ENCODE measurements around the gene BTBD19. TPM values are rescaled to one million over a fixed set of nuclear protein-coding genes. Genes with fewer than 3 reads are reported as not detected.
A peak's percentile ranks its signal among the peaks of the same experiment; 100 is the strongest.

The BTBD19 gene
- total RNA-seq, 4 donors from 2014 or later = 2.6 to 7.4 (median 3.5) TPM

GRCh38 chr1:44786138-44786840 is 22.0 kb upstream of the BTBD19 start:
- H3K27me3 ChIP-seq = no peaks in the 10 kb centered on the region
- TF ChIP-seq CTCF (IDR thresholded peaks at IDR 0.05) = peak; percentile 97 to 99 (median 99)
- TF ChIP-seq POLR2A (IDR thresholded peaks at IDR 0.05) = no peak
- peak overlapping the region; percentile 36 to 61 (median 56) for H3K4me3 ChIP-seq

GRCh38 chr1:44786841-44787426 is 21.4 kb upstream of the BTBD19 start:
- H3K27me3 ChIP-seq = no peaks in the 10 kb centered on the region
- peaks cover 0 to 31% (median 25%) of the 10 kb centered on the region in 4 donors for H3K4me1 ChIP-seq
- no peaks in the 10 kb centered on the region for H3K36me3 ChIP-seq
- H3K9me3 ChIP-seq = no peaks in the 10 kb centered on the region
- DNase-seq = no peak
- peak overlapping the region in 1 of 4 donors; percentile 58 for H3K4me3 ChIP-seq
- no peak for TF ChIP-seq POLR2A (IDR thresholded peaks at IDR 0.05)
- TF ChIP-seq CTCF (IDR thresholded peaks at IDR 0.05) = no peak
- H3K27ac ChIP-seq = peak overlapping the region; percentile 15 to 89 (median 52)

More at GRCh38 chr1:44786138-44786840, 22.0 kb upstream of the BTBD19 start:
- H3K9me3 ChIP-seq = no peaks in the 10 kb centered on the region
- peak overlapping the region; percentile 15 to 89 (median 52) for H3K27ac ChIP-seq
- H3K36me3 ChIP-seq = peaks cover 0 to 2% (median 0%) of the 10 kb centered on the region in 3 donors
- peaks cover 0 to 31% (median 25%) of the 10 kb centered on the region in 4 donors for H3K4me1 ChIP-seq
- peak; percentile 73 to 90 (median 86) for DNase-seq

GRCh38 chr1:44787506-44787905 is 20.8 kb upstream of the BTBD19 start:
- Histone ChIP-seq H3K4me3 (no peak overlapping the region), H3K4me1 (peaks cover 0 to 31% (median 25%) of the 10 kb centered on the region in 4 donors), H3K27me3 (no peaks in the 10 kb centered on the region), H3K36me3 (no peaks in the 10 kb centered on the region), H3K9me3 (no peaks in the 10 kb centered on the region), H3K27ac (peak overlapping the region in 1 of 4 donors; percentile 25)
- DNase-seq = no peak
- TF ChIP-seq CTCF (IDR thresholded peaks at IDR 0.05) = no peak
- TF ChIP-seq POLR2A (IDR thresholded peaks at IDR 0.05) = no peak

- TF ChIP-seq CTCF (IDR thresholded peaks at IDR 0.05) = no peak
- TF ChIP-seq POLR2A (IDR thresholded peaks at IDR 0.05) = no peak
- no peak for DNase-seq
- Histone ChIP-seq H3K9me3 (no peaks in the 10 kb centered on the region), H3K36me3 (no peaks in the 10 kb centered on the region), H3K27ac (peak within 1 kb of the TSS in 1 of 4 donors; percentile 25), H3K4me3 (no peak within 1 kb of the TSS), H3K27me3 (no peaks in the 10 kb centered on the region), H3K4me1 (peaks cover 0 to 31% (median 24%) of the 10 kb centered on the region in 4 donors)
These were observed 20.0 kb upstream of the BTBD19 start, which contains the start of gene BEST4 for GRCh38 chr1:44788120-44788860. Gene BEST4 (minus strand): TSS chr1:44788170. CDS start chr1:44787705, 465 bp downstream.

- no peak for TF ChIP-seq CTCF (IDR thresholded peaks at IDR 0.05)
- no peak for TF ChIP-seq POLR2A (IDR thresholded peaks at IDR 0.05)
- Histone ChIP-seq H3K4me1 (peaks cover 0 to 3% (median 2%) of the 10 kb centered on the region in 4 donors), H3K9me3 (no peaks in the 10 kb centered on the region), H3K4me3 (no peak overlapping the region), H3K27me3 (no peaks in the 10 kb centered on the region), H3K27ac (no peak overlapping the region), H3K36me3 (no peaks in the 10 kb centered on the region)
- DNase-seq = no peak
These were observed 17.1 kb upstream of the BTBD19 start for GRCh38 chr1:44790968-44791801.

Measured in Peyer's patch (tissue), 4 donors.